A549 treated with AZD9567 at 1 μM for 4 hours (cell line): ENCODE measurements around the gene OSGEPL1. TPM values are rescaled to one million over a fixed set of nuclear protein-coding genes. Genes with fewer than 3 reads are reported as not detected.

Experiments
- total RNA-seq: library from RNA; stranded (reverse); fragments of 200-300 nt; extraction: Qiagen RNA extraction; gene quantifications from 5 replicates; pipeline ENCODE4 v1.2.3, GENCODE V29; 2022; ENCODE audit not compliant: insufficient read depth

OSGEPL1 gene
- total RNA-seq: 3.8 to 5.1 TPM (median 4.6 TPM) in 4 of 5 replicates, not detected in the other

DNA sequence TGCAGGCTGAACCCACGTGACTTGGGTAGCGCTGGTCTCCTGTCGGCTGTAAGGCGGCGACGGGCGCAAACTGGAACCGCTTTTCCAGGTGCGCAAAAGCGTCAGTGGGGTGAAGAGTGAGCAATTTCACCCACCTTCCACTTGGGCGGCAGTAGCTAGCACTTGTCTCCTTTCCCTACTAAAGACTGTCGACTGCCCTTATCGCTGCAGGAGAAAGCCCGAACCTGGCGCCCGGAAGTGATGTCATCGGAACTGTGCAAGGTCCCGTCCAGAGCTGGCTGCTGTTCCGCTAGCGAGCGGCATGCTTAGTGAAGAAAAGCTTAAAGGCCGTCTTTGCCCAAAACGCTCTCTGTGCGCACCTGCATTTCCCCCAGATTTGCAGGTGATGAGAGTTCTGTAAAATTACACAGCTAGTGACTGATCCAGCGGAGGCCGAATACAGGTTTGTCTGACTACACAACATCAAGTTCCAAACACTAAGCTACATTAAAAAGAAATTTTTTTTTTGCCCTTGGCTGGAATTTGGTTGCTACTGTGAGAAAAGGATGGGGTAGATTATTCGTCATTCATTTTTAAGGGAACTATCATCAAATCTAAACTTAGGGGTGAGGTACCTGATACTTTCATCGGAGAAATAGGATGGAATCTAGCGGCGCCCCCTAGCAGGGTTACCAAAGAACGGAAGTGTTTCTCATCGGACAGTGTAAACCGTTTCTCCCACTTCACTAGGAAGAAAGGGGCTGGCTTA, at the start of gene OSGEPL1:
OSGEPL1 (minus strand) TSS at position 242 of the 748 bp plus-strand sequence. CDS start 1,152 bp downstream, outside the sequence.

DNA sequence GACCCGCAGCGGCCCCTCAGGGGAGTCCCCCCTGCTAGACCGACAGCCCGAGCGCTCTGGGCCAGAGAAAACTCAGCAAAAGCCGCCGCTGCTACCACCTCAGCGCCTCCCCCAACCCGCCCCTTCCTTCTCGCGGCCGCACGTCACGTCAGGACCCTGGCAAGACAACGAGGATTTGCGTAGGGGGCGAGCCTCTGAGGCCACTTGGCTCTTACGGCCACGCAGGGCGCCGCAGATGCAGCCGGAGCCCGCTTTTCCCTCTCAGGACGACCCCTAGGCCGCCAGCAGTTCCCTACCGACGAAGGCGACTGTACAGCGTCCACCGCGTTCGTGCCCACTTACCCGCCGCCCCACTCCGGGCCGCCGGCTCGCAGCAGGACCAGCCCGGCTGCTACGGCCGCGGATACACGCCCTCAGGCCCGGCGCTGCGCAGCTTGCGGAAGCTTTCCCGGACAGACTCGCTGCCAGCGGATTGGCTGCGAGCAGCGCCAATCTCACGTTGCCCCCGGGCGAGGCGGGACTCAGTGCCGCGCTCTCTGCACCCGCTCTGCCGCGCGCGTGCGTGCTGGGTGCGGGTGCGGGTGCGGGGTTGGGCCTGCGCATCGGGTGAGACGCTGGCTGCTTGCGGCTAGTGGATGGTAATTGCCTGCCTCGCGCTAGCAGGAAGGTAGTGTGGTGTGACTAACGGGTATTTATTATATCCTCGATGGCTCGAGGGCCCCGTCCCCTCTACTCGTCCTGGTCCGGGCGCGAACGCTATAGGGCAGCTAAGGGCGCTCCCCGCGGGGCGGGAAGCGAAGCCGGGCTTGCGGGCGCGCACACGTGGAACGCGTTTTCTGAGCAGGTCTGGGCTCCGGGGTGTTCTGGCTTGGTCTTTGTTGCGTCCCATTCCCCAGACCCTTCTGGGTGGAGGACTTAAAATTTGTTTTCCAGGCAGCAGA, 21.6 kb upstream of the OSGEPL1 start, which contains the start of the genes ORMDL1 and PMS1:
ORMDL1 (minus strand) TSS at position 413 of the 941 bp plus-strand sequence. CDS start 1,744 bp downstream, outside the sequence.
PMS1 (plus strand) TSS at position 524 of the 941 bp plus-strand sequence. CDS start 7,360 bp downstream, outside the sequence.

Other genes with a start within 250 kb of the OSGEPL1 start
- gene SLC40A1, start 182.0 kb downstream of the OSGEPL1 start, total RNA-seq: 1.5 to 3.2 TPM (median 2.1 TPM) in 5 replicates
- 33.6 to 44.7 TPM (median 36.0 TPM) in 5 replicates for gene ASNSD1, start 101.3 kb downstream of the OSGEPL1 start, total RNA-seq
- gene ANKAR, start 88.1 kb downstream of the OSGEPL1 start, total RNA-seq: 0.87 to 1.5 TPM (median 1.2 TPM) in 4 of 5 replicates, not detected in the other
- gene ORMDL1, start 21.5 kb upstream of the OSGEPL1 start, total RNA-seq: 46.1 to 49.5 TPM (median 48.1 TPM) in 5 replicates
- 7.1 to 10.6 TPM (median 9.0 TPM) in 5 replicates for gene PMS1, start 21.7 kb upstream of the OSGEPL1 start, total RNA-seq